ENCODE results near the gene FAM186B.

DNA sequence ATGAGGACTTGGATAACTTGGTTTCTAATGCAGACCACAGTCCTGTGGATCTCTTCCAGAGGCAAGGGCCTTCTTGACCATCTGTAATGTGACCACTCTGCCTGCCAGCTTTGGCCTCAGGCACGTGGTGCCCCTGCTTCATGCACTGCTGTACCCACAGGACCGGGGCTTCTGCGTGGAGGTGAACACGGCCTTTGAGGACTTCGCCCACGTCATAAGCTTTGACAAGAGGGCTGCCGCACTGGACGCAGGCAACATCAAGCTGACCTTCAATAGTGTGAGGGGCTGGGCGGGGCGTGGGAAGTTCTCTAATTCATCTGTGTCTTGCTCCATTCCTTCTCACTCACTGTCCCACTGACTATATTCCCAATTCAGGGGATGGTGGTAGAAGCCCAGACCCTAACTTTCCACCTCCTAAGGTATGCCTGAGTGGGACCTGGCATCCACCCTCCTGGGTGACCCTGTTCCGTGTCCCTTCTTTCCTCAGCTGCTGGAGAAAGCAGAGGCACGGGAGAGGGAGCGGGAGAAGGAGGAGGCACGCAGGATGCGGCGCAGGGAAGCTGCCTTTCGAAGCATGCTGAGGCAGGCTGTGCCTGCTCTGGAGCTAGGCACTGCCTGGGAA is 36.4 kb upstream of the FAM186B start:
- TF ChIP-seq, protein P1, sequence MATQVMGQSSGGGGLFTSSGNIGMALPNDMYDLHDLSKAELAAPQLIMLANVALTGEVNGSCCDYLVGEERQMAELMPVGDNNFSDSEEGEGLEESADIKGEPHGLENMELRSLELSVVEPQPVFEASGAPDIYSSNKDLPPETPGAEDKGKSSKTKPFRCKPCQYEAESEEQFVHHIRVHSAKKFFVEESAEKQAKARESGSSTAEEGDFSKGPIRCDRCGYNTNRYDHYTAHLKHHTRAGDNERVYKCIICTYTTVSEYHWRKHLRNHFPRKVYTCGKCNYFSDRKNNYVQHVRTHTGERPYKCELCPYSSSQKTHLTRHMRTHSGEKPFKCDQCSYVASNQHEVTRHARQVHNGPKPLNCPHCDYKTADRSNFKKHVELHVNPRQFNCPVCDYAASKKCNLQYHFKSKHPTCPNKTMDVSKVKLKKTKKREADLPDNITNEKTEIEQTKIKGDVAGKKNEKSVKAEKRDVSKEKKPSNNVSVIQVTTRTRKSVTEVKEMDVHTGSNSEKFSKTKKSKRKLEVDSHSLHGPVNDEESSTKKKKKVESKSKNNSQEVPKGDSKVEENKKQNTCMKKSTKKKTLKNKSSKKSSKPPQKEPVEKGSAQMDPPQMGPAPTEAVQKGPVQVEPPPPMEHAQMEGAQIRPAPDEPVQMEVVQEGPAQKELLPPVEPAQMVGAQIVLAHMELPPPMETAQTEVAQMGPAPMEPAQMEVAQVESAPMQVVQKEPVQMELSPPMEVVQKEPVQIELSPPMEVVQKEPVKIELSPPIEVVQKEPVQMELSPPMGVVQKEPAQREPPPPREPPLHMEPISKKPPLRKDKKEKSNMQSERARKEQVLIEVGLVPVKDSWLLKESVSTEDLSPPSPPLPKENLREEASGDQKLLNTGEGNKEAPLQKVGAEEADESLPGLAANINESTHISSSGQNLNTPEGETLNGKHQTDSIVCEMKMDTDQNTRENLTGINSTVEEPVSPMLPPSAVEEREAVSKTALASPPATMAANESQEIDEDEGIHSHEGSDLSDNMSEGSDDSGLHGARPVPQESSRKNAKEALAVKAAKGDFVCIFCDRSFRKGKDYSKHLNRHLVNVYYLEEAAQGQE (IDR thresholded peaks at IDR 0.05), result no peak
- no peak for TF ChIP-seq SMC3 (IDR thresholded peaks at IDR 0.05)

Measured in A549 (cell line).